GM19468 (cell line): Measurements from ENCODE around the gene FBLN1.
"Not testable (repeated sequence)": the region's sequence is repeated elsewhere in the genome, so short reads cannot be mapped to it uniquely, and the experiment has no call there.

ENCODE experiments used
- ATAC-seq: cut with Tn5 transposase; IDR thresholded peaks from one replicate; pipeline ENCODE4 v1.9.1; 2021; ENCODE audit warnings: mild to moderate bottlenecking, moderate library complexity, moderate number of reproducible peaks; ENCODE audit not compliant: unreplicated experiment; ENCODE audit errors: extremely low read depth

Gene FBLN1

GRCh38 chr22:45579806-45580725 lies 77.4 kb downstream of the FBLN1 start:
- no peak for ATAC-seq

GRCh38 chr22:45580726-45581381 lies 78.2 kb downstream of the FBLN1 start:
- ATAC-seq = no peak

DNA sequence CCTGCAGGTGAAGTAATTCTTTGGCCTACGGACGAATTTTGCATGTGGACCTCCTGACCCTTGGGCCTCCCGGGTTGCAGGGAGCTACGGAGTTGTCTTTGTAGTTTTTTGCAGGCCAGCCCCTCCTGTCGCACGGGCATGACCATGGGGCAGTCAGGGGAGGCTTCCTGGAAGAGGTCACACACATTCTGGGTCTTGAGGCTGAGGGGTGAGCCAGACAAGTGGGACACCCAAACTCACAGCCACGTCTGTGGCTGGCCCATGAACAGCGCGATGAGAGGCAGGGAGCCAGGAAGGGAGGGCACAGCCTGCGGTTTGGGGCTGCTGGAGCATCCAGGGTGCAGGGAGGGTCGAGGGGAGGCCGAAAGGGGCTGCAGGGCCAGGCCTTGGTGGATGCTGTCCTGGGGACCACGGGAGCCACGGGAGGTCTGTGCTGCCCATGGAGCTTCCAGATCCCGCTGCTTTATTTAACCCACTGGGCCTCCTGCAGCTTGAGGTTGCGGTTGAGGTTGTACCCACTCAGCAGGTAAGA lies 78.9 kb downstream of the FBLN1 start:
- ATAC-seq = no peak

- ATAC-seq = no peak
These were observed 79.7 kb downstream of the FBLN1 start for GRCh38 chr22:45582236-45582954.

DNA sequence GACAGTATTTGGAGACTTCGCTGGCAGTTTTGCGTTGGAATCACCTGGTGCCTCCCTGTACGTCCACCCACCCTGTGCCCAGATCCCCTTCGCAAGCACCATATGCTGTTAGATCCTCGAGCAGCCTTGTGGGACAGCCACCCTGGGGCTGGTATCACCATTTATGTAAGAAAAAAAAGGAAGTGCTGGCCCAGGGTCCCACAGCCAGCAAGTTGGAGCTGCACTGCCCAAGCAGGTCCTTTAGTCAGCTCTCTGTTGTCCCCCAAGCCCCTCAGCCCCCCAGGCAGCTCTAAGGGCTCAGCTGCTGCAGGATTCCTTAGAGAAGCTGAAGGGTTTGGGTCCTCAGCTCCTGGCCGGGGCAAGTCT lies 80.3 kb downstream of the FBLN1 start:
- no peak for ATAC-seq

DNA sequence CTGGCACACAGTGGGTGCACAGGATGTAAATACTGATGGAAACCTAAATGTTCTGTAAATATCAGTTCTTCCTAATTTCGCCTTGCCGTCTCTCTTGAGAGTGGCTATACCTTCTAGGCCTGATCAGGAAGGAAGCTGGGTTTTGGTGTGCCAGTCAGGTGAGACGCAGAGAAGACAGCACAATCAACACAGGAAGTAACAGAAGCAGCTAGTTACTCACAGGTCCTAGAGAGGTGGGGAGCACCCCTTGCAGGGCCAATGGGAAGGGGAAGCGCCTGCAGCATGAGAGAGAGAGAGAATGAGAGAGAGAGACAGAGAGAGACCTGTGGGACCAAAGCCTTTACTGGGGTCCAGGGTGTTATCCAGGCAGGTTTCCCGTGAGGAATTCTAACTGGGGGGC lies 80.8 kb downstream of the FBLN1 start:
- no peak for ATAC-seq

DNA sequence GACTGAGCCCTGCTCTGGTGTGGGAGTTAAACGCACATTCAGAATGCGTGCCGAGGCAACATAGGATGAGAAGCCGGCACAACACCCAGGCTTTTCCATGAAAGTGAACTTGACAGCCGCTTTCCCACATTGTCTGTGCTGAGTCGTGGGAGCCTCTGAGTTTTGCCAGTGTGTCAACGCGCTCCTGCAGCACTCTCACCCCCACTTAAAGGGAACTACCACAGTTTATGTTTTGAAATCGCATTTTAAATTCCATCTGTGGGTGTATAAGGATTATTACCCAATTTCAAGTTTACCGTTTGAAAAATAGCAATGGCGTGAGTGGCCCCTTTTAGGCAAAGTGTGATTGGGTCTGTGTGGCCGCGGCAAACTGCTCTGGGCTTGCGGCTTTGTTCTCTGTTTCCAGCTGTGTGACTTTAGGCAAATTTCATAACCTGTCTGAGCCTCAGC lies 81.5 kb downstream of the FBLN1 start:
- ATAC-seq = no peak

- no peak for ATAC-seq
These were observed 82.1 kb downstream of the FBLN1 start for GRCh38 chr22:45584621-45585436.

DNA sequence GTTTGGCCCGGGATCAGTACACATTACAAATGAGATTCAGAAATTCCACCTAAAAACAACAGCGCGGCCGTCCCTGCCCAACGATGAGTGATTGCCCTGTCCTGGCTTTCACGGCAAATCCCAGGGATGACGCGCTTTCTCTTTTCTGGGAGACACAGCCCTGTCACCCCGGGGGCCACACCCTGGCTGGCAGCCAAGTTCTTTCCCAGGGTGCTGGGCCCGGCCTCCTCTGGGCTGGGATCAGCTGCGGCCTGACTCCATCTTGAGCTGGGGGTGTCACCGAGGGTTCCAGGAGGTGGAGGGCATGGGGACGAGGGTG lies 82.7 kb downstream of the FBLN1 start:
- no peak for ATAC-seq

DNA sequence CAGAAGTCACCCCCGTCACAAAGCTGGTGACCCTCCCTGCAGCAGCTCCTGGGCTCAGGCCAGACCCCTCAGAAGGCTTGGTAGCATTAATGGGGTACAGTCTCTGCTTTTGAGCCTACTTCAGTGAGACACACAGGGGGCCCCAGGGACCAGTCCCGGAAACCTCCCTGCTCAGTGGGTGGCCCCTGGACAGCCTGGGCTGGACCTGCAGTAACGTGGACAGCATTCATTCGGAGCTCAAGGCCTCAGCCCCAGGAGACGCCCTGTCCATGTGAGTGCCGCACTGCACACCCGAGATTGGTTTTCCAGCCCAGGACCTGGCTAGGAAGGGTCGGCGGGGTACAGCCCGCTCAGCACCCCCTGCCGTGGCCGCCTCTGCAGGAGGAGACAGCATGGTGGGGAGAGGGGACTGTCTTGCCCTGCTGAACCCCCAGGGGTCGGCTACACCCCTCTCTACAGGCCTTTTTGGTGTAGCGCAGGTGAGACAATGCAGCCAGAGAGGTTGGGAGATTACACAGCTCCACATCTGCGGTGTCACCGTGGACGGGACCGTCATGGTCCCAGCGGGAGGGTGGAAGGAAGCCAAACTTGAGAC lies 83.4 kb downstream of the FBLN1 start:
- no peak for ATAC-seq

DNA sequence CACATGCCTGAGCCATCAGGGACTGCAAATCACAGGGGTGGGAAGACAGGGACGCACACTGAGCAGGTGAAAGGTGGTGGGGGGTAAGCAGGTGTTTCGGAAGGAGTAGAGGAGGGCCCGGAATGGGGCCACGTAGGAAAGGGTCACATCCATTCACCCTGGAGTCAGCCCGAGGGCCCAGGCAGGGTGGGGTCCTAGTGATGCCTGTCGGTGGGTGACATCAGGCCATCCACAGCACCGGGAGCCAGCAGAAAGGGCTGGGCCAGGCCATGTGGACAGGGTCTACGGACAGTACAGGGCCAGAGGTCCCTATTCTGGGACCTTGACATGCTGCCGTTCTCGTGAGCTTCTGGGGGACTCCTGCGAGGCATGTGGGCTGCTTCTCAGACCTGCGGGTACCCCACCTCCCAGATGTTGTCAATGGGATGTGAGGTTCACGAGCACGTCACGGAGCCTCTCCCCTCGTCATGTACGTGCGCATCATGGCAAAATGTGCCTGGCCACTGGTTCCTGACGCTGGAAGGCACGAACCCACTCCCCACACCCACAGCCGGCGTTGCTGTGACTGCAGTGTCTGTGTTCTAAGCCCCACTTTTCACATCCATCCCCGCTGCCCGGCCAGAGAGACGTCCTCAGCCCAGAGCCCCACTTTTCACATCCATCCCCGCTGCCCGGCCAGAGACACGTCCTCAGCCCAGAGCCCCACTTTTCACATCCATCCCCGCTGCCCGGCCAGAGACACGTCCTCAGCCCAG lies 84.1 kb downstream of the FBLN1 start:
- no peak for ATAC-seq

- ATAC-seq = no peak
These were observed 85.2 kb downstream of the FBLN1 start for GRCh38 chr22:45587638-45588505.

GRCh38 chr22:45589556-45589955 lies 86.9 kb downstream of the FBLN1 start:
- ATAC-seq = no peak

GRCh38 chr22:45590262-45590661 lies 87.6 kb downstream of the FBLN1 start:
- ATAC-seq = no peak

DNA sequence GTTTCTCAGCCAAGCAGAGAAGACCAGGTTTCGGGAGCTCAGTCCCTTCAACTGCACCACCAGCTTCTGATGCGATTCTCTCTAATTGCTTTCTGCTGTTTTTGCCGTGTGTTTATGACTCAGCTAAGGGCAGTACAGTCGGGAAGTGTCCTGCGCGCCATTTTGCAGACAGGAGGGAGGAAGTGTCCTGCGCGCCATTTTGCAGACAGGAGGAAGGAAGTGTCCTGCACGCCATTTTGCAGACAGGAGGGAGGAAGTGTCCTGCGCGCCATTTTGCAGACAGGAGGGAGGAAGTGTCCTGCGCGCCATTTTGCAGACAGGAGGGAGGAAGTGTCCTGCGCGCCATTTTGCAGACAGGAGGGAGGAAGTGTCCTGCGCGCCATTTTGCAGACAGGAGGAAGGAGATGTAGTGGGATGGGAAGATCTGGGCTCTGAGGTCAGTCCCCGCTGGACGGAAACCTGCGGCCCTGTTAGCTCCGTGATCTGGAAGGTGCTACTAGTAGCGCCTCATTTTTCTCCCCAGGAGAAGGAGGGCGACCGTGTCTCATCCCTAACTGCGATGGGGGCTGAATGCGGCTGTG lies 89.0 kb downstream of the FBLN1 start:
- ATAC-seq = not testable (repeated sequence)

DNA sequence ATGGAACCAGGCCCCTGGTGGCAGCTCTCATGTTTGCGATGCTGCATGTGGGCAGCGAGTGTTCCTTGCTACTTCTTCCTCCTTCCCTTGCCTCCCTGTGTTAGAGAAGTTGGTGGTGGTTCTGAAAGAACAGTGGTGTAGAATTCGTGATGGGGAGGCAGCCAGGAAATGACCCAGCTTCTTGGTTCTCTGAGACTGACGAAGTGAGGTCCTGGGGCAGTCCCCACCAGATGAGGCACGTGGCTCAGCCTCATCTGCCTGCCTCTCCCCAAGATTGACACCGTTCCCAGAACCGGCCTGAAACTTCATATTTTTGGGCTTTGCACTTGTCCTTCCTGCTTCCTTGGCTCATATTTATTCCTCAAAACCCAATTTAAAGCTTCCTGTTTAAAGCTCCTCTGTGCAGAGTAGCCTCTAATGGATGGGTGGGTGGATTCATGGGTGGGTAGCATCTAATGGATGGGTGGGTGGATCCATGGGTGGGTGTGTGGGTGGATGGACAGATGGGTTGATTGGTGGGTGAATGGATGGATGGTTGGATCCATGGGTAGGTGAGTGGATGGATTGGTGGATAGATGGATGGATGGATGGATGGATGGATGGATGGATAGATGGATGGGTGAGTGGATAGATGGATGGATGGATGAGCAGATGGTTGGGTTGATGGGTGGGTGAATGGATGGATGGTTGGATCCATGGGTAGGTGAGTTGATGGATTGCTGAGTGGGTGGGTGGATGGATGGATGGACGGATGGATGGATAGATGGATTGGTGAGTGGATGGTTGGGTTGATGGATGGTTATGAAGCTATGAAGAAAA lies 91.6 kb downstream of the FBLN1 start:
- ATAC-seq = no peak
